Right forelimb (tissue), 1 donor: ENCODE data around the gene CDH4.
A peak's percentile ranks its signal among the peaks of the same experiment; 100 is the strongest.

ENCODE experiments used
- DNase-seq: peaks from one replicate; pipeline ENCODE4 v3.0.0-alpha.2; 2018

Gene CDH4

GRCh38 chr20:61646453-61646852 lies 394.4 kb downstream of the CDH4 start:
- DNase-seq: no peak

- no peak for DNase-seq
Measured at GRCh38 chr20:61646986-61647385, 394.9 kb downstream of the CDH4 start.

- DNase-seq: no peak
Measured at GRCh38 chr20:61647702-61648101, 395.6 kb downstream of the CDH4 start.

DNA sequence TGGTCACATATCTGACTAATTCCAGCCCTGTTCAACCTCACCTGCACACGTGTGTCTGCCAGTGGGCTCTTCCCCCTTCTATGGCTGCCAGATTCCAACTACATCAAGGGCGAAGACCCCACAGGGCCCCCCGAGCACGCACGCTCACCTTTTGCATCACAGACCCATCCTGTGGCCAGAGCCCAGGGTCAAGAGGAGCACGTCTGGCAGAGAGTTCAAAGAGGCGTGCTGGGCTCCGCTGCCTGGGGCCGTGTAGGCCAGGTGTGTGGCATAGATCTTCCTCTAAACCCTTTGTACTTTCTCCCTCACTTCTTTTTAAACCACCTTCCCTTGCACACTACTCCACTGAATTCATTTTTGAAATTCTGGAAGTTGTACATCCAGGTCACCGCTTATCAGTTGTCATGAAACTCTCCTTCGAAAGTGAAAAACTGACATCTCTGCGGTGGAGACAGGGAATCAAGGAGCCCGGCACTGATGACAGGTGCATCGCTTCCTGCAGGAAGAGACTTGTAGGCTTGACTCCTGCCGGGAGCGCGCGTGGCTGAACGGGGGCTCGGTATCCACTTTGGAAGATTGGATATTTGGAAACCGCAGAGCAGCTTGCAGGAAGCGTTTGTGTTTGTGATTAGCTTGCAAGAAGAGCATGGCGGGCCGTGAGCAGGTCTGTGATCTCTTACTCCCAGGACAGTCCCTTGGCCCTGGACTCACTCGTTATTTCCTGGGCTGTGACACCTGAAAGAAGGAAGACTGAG lies 397.2 kb downstream of the CDH4 start:
- DNase-seq: no peak

GRCh38 chr20:61649860-61650162 lies 397.8 kb downstream of the CDH4 start:
- no peak for DNase-seq

DNA sequence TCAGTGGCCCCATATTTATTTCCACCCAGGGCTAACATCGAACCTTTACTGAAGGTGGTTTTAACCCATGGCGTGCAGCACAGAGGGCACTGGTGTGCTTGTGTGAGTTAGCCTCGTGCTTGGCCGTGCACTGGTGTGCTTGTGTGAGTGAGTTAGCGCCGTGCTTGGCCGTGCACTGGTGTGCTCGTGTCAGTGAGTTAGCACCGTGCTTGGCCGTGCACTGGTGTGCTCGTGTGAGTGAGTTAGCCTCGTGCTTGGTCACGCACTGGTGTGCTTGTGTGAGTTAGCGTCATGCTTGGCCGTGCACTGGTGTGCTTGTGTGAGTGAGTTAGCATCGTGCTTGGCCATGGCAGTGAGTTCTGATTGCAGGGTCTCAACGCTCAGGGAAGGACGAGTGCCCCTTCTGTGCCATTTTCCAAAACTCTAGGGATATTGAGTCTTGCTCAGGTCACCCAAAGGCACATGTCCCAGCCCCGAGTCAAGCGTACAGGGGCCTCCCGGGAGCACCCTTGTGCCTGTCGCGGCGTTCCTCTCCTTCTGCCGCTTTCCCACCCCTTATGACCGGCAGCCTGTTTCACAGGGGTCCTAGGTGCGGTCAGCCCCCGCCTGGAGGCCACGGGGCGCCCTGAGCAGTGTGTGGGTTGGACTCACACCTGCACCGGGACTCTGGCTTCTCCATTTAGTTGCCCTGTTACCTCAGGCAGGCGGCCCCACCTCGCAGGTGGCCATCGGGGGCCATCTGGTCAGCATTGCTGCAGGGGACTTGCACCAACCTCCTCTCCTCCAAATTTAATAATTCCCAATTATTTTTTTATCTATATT lies 399.1 kb downstream of the CDH4 start:
- DNase-seq: no peak

- DNase-seq: no peak
Measured at GRCh38 chr20:61652146-61652545, 400.1 kb downstream of the CDH4 start.

DNA sequence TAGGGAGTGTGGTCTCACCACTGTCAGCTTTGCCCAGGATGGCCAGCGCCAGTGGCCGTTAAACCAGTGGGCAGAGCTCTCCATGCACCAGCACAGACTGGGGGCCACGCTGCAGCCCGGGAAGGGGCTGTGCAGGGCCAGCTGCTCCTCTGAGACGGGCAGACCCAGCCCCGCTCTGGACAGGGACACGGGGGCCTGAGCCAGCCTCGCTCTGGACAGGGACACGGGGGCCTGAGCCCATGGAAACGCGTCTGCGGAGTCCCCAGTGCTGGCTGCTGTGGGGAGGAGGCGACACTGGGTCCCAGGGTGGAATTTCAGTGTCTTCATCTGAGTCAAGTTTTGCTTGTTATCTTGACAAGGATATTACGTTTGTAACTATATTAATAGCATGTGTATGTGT lies 402.7 kb downstream of the CDH4 start:
- DNase-seq: no peak

DNA sequence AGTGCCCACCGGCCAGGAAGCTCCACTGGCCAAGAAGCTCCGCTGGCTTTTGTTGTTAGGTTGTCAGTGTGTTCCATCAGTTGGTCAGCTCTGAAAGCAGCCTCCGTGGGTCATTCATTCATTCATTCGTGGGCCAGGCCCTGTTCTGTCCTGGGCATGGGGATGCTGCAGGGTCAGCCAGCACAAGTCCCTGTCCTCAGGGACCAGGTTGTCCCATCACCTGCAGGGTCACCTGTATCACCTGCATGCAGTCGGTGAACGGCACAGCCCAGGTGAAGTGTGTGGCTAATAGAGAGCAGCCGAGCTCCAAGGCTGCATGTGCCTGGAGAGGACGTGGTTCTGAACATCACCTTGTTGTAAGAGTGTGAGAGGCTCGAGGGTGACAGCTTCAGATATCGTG lies 403.5 kb downstream of the CDH4 start:
- DNase-seq: no peak

DNA sequence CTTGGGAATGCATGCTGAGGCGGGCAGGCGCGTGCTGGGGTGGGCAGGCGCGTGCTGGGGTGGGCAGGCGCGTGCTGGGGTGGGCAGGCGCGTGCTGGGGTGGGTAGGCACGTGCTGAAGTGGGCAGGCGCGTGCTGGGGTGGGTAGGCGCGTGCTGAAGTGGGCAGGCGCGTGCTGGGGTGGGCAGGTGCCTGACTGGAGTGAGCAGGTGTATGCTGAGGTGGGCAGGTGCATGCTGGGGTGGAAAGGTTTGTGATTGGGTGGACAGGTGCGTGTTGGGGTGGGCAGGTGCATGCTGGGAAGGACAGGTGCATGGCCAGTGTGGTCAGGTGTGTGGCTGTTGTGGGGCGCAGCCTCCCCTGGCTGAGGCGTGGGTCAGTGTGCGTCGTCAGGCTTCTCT lies 404.1 kb downstream of the CDH4 start:
- no peak for DNase-seq

DNA sequence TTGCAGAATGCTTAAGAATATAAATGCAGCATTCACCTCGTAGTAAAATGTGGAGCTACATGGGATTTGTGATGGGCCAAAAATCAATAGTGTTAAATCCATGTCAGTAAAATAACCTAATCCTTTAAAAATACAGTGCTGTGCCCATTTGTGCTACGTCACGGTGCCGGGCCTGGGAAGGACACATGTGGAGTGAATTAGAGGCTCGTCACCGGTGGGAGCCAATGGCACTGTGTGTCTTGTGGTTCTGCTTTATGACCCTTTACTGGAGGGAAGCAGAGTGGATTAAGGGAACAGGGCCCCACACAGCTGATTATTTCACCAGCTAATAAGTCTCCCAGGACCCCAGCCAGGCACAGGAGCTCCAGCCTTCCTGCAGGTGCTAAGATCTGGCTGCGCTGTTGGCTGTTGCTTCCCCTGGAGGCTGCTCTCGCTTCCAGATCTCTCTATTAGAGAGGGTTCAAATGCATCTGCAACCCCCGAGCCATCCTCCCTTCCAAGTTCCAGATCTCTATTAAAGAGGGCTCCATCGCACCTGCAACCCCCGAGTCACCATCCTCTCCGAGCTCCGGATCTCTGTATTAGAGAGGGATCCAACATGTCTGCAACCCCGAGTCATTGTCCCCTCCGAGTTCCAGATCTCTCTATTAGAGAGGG lies 405.8 kb downstream of the CDH4 start:
- no peak for DNase-seq

DNA sequence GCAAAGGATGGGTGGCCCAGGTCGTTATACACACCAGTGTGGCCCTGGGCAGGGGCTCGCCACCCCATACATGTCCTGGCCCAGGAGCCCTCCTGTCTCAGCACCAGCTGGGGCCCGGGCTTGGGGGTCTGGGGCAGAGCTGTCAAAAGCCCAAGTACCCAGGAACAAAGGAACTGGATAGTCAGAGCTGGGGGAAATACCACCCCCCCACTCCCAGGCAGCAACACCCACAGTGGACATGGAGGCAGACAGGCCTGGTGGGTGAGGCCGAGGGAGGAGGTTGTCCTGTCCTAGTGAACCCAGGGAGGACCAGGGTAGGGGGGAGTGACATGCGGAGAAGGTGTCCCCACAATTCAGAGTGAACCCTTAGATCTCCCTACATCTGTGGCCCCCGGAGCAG lies 406.5 kb downstream of the CDH4 start:
- DNase-seq: no peak

GRCh38 chr20:61659246-61659993 lies 407.4 kb downstream of the CDH4 start:
- peak; percentile 74 for DNase-seq

DNA sequence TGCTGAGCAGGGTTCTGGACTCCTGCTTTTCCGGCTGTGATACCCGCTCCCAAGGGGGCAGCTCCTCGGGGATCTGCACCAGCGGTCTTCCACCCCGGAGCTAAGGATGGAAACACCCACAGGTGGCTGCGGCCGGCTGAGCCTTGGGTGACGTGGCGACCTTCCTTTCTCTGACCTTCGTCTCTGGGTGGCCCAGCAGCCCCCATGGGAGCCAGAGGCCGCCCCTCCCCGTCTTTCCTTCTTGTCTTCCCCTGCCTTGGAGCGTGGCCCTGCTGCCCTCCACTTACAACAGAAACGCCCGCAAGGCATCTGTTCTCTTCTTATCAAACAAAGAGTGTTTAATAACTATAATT lies 407.9 kb downstream of the CDH4 start:
- no peak for DNase-seq

- DNase-seq: no peak
Measured at GRCh38 chr20:61660559-61660958, 408.5 kb downstream of the CDH4 start.

- DNase-seq: no peak
Measured at GRCh38 chr20:61661025-61661424, 409.0 kb downstream of the CDH4 start.

- DNase-seq: no peak
Measured at GRCh38 chr20:61661583-61661982, 409.5 kb downstream of the CDH4 start.

GRCh38 chr20:61662226-61662967 lies 410.3 kb downstream of the CDH4 start:
- no peak for DNase-seq

DNA sequence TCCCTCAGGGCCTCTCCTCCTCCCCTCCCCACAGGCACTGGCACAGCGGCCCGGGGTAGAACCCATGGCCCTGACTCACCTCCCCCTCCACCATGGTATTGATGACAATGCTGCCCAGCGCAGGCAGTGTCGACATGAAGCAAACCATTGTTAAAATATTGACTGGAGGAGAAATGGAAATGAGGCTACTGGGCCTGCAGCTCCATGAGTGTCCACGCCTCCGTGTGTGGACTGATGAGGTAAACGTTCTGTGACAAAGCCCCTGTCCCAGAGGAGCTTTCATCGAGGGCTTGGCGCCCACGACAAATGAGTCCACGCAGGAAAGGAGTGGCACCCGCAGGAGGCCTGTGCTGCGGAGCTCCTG lies 410.9 kb downstream of the CDH4 start:
- DNase-seq: no peak

GRCh38 chr20:61663521-61664425 lies 411.7 kb downstream of the CDH4 start:
- DNase-seq: no peak

- no peak for DNase-seq
Measured at GRCh38 chr20:61664556-61665320, 412.7 kb downstream of the CDH4 start.
